T-helper 2 cell treated with Interferon-gamma antibody and Interleukin-4, amounts not matched to agents 5 μg/mL and 100 μg/mL, for 36 hours (primary cell): Measurements from ENCODE around the gene NDOR1.

Experiments used
- DNase-seq: peaks from one replicate; pipeline ENCODE4 v3.0.0; 2021; ENCODE audit warnings: low spot score
- H3K27ac Mint-ChIP-seq: one replicate; pipeline ENCODE4 v1.8.0; 2021; ENCODE audit warnings: mild to moderate bottlenecking, mixed read lengths
- H3K27me3 Mint-ChIP-seq: one replicate; pipeline ENCODE4 v1.8.0; 2021; ENCODE audit warnings: low read depth, mixed read lengths
- H3K36me3 Mint-ChIP-seq: one replicate; pipeline ENCODE4 v1.8.0; 2021; ENCODE audit warnings: low read depth, mixed read lengths
- H3K4me1 Mint-ChIP-seq: one replicate; pipeline ENCODE4 v1.8.0; 2021; ENCODE audit warnings: low read depth, mixed read lengths
- H3K4me3 Mint-ChIP-seq: one replicate; pipeline ENCODE4 v1.8.0; 2022; ENCODE audit warnings: mild to moderate bottlenecking, moderate library complexity, mixed read lengths
- H3K9me3 Mint-ChIP-seq: one replicate; pipeline ENCODE4 v1.8.0; 2021; ENCODE audit warnings: mixed read lengths

Gene NDOR1

GRCh38 chr9:137222190-137223077 is 16.9 kb downstream of the NDOR1 start, which contains the start of gene RNF208:
Gene RNF208, minus strand, starts transcription at chr9:137222240. Its CDS starts 1,028 bp downstream, at chr9:137221212.
- Mint-ChIP-seq H3K4me3 (peak within 1 kb of the TSS; percentile 84), H3K4me1 (peaks cover 3% of the 10 kb centered on the region), H3K27me3 (no peaks in the 10 kb centered on the region), H3K36me3 (no peaks in the 10 kb centered on the region), H3K9me3 (no peaks in the 10 kb centered on the region), H3K27ac (peak within 1 kb of the TSS; percentile 85)
- DNase-seq, result no peak

GRCh38 chr9:137223078-137223970 is 17.8 kb downstream of the NDOR1 start:
- DNase-seq, result peak; percentile 99
- H3K4me3 Mint-ChIP-seq, result peak overlapping the region; percentile 84
- peaks cover 2% of the 10 kb centered on the region for H3K27me3 Mint-ChIP-seq
- no peaks in the 10 kb centered on the region for H3K9me3 Mint-ChIP-seq
- H3K4me1 Mint-ChIP-seq, result peaks cover 5% of the 10 kb centered on the region
- no peaks in the 10 kb centered on the region for H3K36me3 Mint-ChIP-seq
- H3K27ac Mint-ChIP-seq, result peak overlapping the region; percentile 85

GRCh38 chr9:137224830-137225694 is 19.6 kb downstream of the NDOR1 start, which contains the start of gene CYSRT1:
Gene CYSRT1, plus strand, starts transcription at chr9:137225174. Its CDS starts 448 bp downstream, at chr9:137225622.
- H3K27ac Mint-ChIP-seq, result peak within 1 kb of the TSS; percentile 85

GRCh38 chr9:137225699-137226331 is 20.3 kb downstream of the NDOR1 start:
- H3K9me3 Mint-ChIP-seq, result no peaks in the 10 kb centered on the region
- no peaks in the 10 kb centered on the region for H3K36me3 Mint-ChIP-seq
- H3K27me3 Mint-ChIP-seq, result peaks cover 2% of the 10 kb centered on the region
- H3K27ac Mint-ChIP-seq, result no peak overlapping the region
- H3K4me3 Mint-ChIP-seq, result no peak overlapping the region
- peaks cover 5% of the 10 kb centered on the region for H3K4me1 Mint-ChIP-seq
- no peak for DNase-seq

More at GRCh38 chr9:137224830-137225694, 19.6 kb downstream of the NDOR1 start, which contains the start of gene CYSRT1:
- Mint-ChIP-seq H3K9me3 (no peaks in the 10 kb centered on the region), H3K4me1 (peaks cover 5% of the 10 kb centered on the region), H3K27me3 (peaks cover 2% of the 10 kb centered on the region), H3K36me3 (no peaks in the 10 kb centered on the region), H3K4me3 (peak within 1 kb of the TSS; percentile 84)
- no peak for DNase-seq

- H3K27ac Mint-ChIP-seq, result no peak overlapping the region
- H3K9me3 Mint-ChIP-seq, result no peaks in the 10 kb centered on the region
- peaks cover 5% of the 10 kb centered on the region for H3K4me1 Mint-ChIP-seq
- DNase-seq, result no peak
- no peaks in the 10 kb centered on the region for H3K36me3 Mint-ChIP-seq
- H3K4me3 Mint-ChIP-seq, result no peak overlapping the region
- peaks cover 2% of the 10 kb centered on the region for H3K27me3 Mint-ChIP-seq
These were observed 21.0 kb downstream of the NDOR1 start for GRCh38 chr9:137226338-137227053.

GRCh38 chr9:137227054-137227852 is 21.8 kb downstream of the NDOR1 start, which contains the start of gene RNF224:
Gene RNF224, plus strand, starts transcription at chr9:137227502. Its CDS starts 834 bp downstream, at chr9:137228336.
- no peaks in the 10 kb centered on the region for H3K36me3 Mint-ChIP-seq
- no peaks in the 10 kb centered on the region for H3K9me3 Mint-ChIP-seq
- peak; percentile 71 for DNase-seq
- no peak within 1 kb of the TSS for H3K4me3 Mint-ChIP-seq
- H3K27ac Mint-ChIP-seq, result peak within 1 kb of the TSS; percentile 16
- peaks cover 5% of the 10 kb centered on the region for H3K4me1 Mint-ChIP-seq
- peaks cover 2% of the 10 kb centered on the region for H3K27me3 Mint-ChIP-seq

GRCh38 chr9:137227853-137228505 is 22.5 kb downstream of the NDOR1 start:
- H3K27me3 Mint-ChIP-seq, result peaks cover 2% of the 10 kb centered on the region
- no peaks in the 10 kb centered on the region for H3K36me3 Mint-ChIP-seq

GRCh38 chr9:137228506-137228967 is 23.0 kb downstream of the NDOR1 start:
- H3K27ac Mint-ChIP-seq, result no peak overlapping the region
- H3K4me1 Mint-ChIP-seq, result peaks cover 2% of the 10 kb centered on the region
- H3K4me3 Mint-ChIP-seq, result no peak overlapping the region
- no peaks in the 10 kb centered on the region for H3K9me3 Mint-ChIP-seq
- no peaks in the 10 kb centered on the region for H3K36me3 Mint-ChIP-seq
- H3K27me3 Mint-ChIP-seq, result peaks cover 2% of the 10 kb centered on the region
- no peak for DNase-seq

More at GRCh38 chr9:137227853-137228505, 22.5 kb downstream of the NDOR1 start:
- peak overlapping the region; percentile 16 for H3K27ac Mint-ChIP-seq
- H3K9me3 Mint-ChIP-seq, result no peaks in the 10 kb centered on the region
- DNase-seq, result no peak
- no peak overlapping the region for H3K4me3 Mint-ChIP-seq
- H3K4me1 Mint-ChIP-seq, result peaks cover 3% of the 10 kb centered on the region

GRCh38 chr9:137228968-137229896 is 23.7 kb downstream of the NDOR1 start:
- DNase-seq, result no peak
- H3K4me3 Mint-ChIP-seq, result no peak overlapping the region
- H3K4me1 Mint-ChIP-seq, result peaks cover 2% of the 10 kb centered on the region
- peaks cover 2% of the 10 kb centered on the region for H3K27me3 Mint-ChIP-seq
- no peaks in the 10 kb centered on the region for H3K9me3 Mint-ChIP-seq
- H3K36me3 Mint-ChIP-seq, result no peaks in the 10 kb centered on the region
- no peak overlapping the region for H3K27ac Mint-ChIP-seq

GRCh38 chr9:137229903-137230704 is 24.6 kb downstream of the NDOR1 start:
- no peak overlapping the region for H3K4me3 Mint-ChIP-seq
- no peaks in the 10 kb centered on the region for H3K36me3 Mint-ChIP-seq
- H3K27me3 Mint-ChIP-seq, result peaks cover 2% of the 10 kb centered on the region

More at GRCh38 chr9:137229903-137230704, 24.6 kb downstream of the NDOR1 start:
- DNase-seq, result no peak
- no peak overlapping the region for H3K27ac Mint-ChIP-seq
- peaks cover 2% of the 10 kb centered on the region for H3K4me1 Mint-ChIP-seq
- H3K9me3 Mint-ChIP-seq, result no peaks in the 10 kb centered on the region
